ENCODE data around the gene ATN1. TPM values are rescaled to one million over a fixed set of nuclear protein-coding genes. Genes with fewer than 3 reads are reported as not detected.

ATN1 gene
- total and polyA plus RNA-seq, 2 of the 8 experiments (the other 6 are each of a cell fraction or from before 2014, with no cell fraction given) = 20.6 to 73.4 TPM

- TF ChIP-seq TAF7 (optimal IDR thresholded peaks at IDR 0.05; ENCODE audit: borderline replicate concordance, low read depth, low read length) (peak; percentile 86), BCL11A (IDR thresholded peaks at IDR 0.05; ENCODE audit: low read depth in 2 of 2, low read length in 2 of 2) (no peak), SIN3A (conservative IDR thresholded peaks at IDR 0.05 in 1 of 2, IDR thresholded peaks at IDR 0.05 in 1 of 2; ENCODE audit: low read depth in 1 of 2, low read length in 2 of 2) (peak in 1 of 2 experiments; percentile 84; a peak in 2 of 4 replicates), CBX5 (IDR thresholded peaks at IDR 0.05; ENCODE audit: low read depth, low read length) (no peak), CTCF (IDR thresholded peaks at IDR 0.05; ENCODE audit: control extremely low read depth in 1 of 3, insufficient read depth in 1 of 3, low read depth in 1 of 3, low read length in 3 of 3) (peak in 2 of 3 experiments; percentile 90 to 99; a peak in 3 of 4 replicates), SRF (IDR thresholded peaks at IDR 0.05; ENCODE audit: low read depth, low read length) (peak; percentile 67), BRCA1 (IDR thresholded peaks at IDR 0.05; ENCODE audit: low read depth, low read length) (peak; percentile 81), FOSL1 (IDR thresholded peaks at IDR 0.05; ENCODE audit: insufficient read depth, low read depth, low read length) (peak; percentile 32; the same call in 1 of the 2 replicates), RBBP5 (IDR thresholded peaks at IDR 0.05; ENCODE audit: borderline replicate concordance, low read depth, low read length) (peak; percentile 40; the same call in 1 of the 2 replicates), EP300 (IDR thresholded peaks at IDR 0.05; ENCODE audit: borderline replicate concordance in 1 of 2, low read depth in 2 of 2, low read length in 2 of 2) (peak; percentile 56 to 63; a peak in 1 of 3 replicates), POU5F1 (IDR thresholded peaks at IDR 0.05; ENCODE audit: low read depth, low read length) (no peak), POLR2AphosphoS5 (IDR thresholded peaks at IDR 0.05; ENCODE audit: low read depth, low read length) (peak; percentile 95), SP4 (IDR thresholded peaks at IDR 0.05; ENCODE audit: low read length) (peak; percentile 90; the same call in 1 of the 2 replicates), ATF2 (IDR thresholded peaks at IDR 0.05; ENCODE audit: low read length) (peak; percentile 82), NRF1 (IDR thresholded peaks at IDR 0.05; ENCODE audit: low read depth, low read length) (no peak), E2F6 (IDR thresholded peaks at IDR 0.05) (peak; percentile 82), MAFK (IDR thresholded peaks at IDR 0.05; ENCODE audit: low read depth, low read length) (no peak), TEAD4 (IDR thresholded peaks at IDR 0.05; ENCODE audit: low read depth, low read length) (peak; percentile 87)
Observed at GRCh38 chr12:6937481-6938352, 10.0 kb downstream of the ATN1 start (continued).

All from H1 (cell line).